Endothelial cell of umbilical vein (primary cell): ENCODE results near the gene LMTK3. TPM values are rescaled to one million over a fixed set of nuclear protein-coding genes. Genes with fewer than 3 reads are reported as not detected.

Experiments used
- BruUV-seq: library from RNA; stranded (reverse); fragments of 400-500 nt; replicated peaks from 2 replicates; lab custom pipeline; 2021; lab: Mats Ljungman, UMichigan
- CTCF ChIA-PET: fragments of 300-600, 350-600 bp; sonication (Branson Sonifier 250); formaldehyde crosslinking; loops from one replicate; lab custom pipeline; 2021; ENCODE audit warnings: antibody characterized with exemption, inconsistent platforms; lab: Charles Lee
- POLR2A ChIA-PET: fragments of 300-600, 350-600 bp; sonication (Branson Sonifier 250); formaldehyde crosslinking; loops from one replicate; lab custom pipeline; 2021; ENCODE audit warnings: antibody characterized with exemption, inconsistent platforms; lab: Charles Lee
- DNase-seq: peaks from one replicate; pipeline ENCODE4 v3.0.0-alpha.2; 2011; ENCODE audit warnings: low read depth, low spot score
- FAIRE-seq: peaks from 2 replicates; lab custom pipeline; 2011; peaks lifted over from hg19 to GRCh38; lab: Jason Lieb, UNC
- H2AFZ ChIP-seq: 2 replicates; pipeline ENCODE4 v1.6.0; 2012; ENCODE audit warnings: low read depth, low read length, control low read depth, inconsistent platforms
- H3K27ac ChIP-seq: 2 replicates; pipeline ENCODE4 v1.5.1; 2011; ENCODE audit warnings: low read depth, mild to moderate bottlenecking, control low read depth, low read length, moderate library complexity; ENCODE audit not compliant: insufficient read depth
- H3K27me3 ChIP-seq, 2 experiments: 2 replicates each; pipeline versions ENCODE4 v1.6.0 to v1.6.1; 2011; ENCODE audit warnings: low read length in 2 of 2, mixed read lengths in 1 of 2; ENCODE audit not compliant: control insufficient read depth in 2 of 2, insufficient read depth in 2 of 2
- H3K36me3 ChIP-seq, 2 experiments: 2 replicates in 1 of 2; 3 replicates in 1 of 2; pipeline ENCODE4 v1.5.1; 2011; ENCODE audit warnings: low read length in 2 of 2, mild to moderate bottlenecking in 1 of 2, moderate library complexity in 1 of 2; ENCODE audit not compliant: control insufficient read depth in 2 of 2, insufficient read depth in 2 of 2; ENCODE audit errors: extremely low read depth in 1 of 2
- H3K4me1 ChIP-seq: 3 replicates; pipeline ENCODE4 v1.5.1; 2011; ENCODE audit warnings: mild to moderate bottlenecking, low read length; ENCODE audit not compliant: control insufficient read depth, insufficient read depth; ENCODE audit errors: extremely low read depth
- H3K4me2 ChIP-seq: 2 replicates; pipeline ENCODE4 v1.6.1; 2011; ENCODE audit warnings: low read length, control low read depth, mixed read lengths; ENCODE audit not compliant: insufficient read depth
- H3K4me3 ChIP-seq, 3 experiments: fragments of 200-600 bp in 1 of 3; sonication (generic), shearing (Covaris generic) in 1 of 3; replicated peaks in 1 of 3; 2 replicates each; pipeline ENCODE4 v1.5.1; 2011 to 2016; ENCODE audit warnings: control low read depth in 3 of 3, low read length in 3 of 3, mild to moderate bottlenecking in 2 of 3, inconsistent platforms in 1 of 3, low read depth in 1 of 3, moderate library complexity in 1 of 3; ENCODE audit not compliant: insufficient read depth in 1 of 3
- H3K79me2 ChIP-seq: 2 replicates; pipeline ENCODE4 v1.6.0; 2012; ENCODE audit warnings: low read length, inconsistent platforms; ENCODE audit not compliant: control insufficient read depth, insufficient read depth
- H3K9ac ChIP-seq: replicated peaks from 2 replicates; pipeline ENCODE3; 2011; ENCODE audit warnings: low read length, control low read depth; ENCODE audit not compliant: insufficient read depth; ENCODE audit errors: extremely low read depth
- H3K9me1 ChIP-seq: replicated peaks from 3 replicates; pipeline ENCODE4 v1.6.0; 2011; ENCODE audit warnings: mild to moderate bottlenecking, low read length; ENCODE audit not compliant: control insufficient read depth, insufficient read depth; ENCODE audit errors: extremely low read depth
- H3K9me3 ChIP-seq: replicated peaks from 2 replicates; pipeline ENCODE4 v1.5.1; 2012; ENCODE audit warnings: low read length, inconsistent platforms; ENCODE audit not compliant: control insufficient read depth, insufficient read depth
- H4K20me1 ChIP-seq: replicated peaks from 2 replicates; pipeline ENCODE3; 2011; ENCODE audit warnings: mild to moderate bottlenecking, low read length; ENCODE audit not compliant: control insufficient read depth, insufficient read depth; ENCODE audit errors: extremely low read depth
- EZH2 ChIP-seq: IDR thresholded peaks from 2 replicates; pipeline ENCODE4 v1.6.1; 2012; ENCODE audit warnings: borderline replicate concordance, low read depth, mild to moderate bottlenecking, moderate library complexity, low read length, inconsistent platforms; ENCODE audit not compliant: severe bottlenecking
- GATA2 ChIP-seq: IDR thresholded peaks from 2 replicates; pipeline ENCODE4 v1.7.0; 2011; ENCODE audit warnings: low read depth, mild to moderate bottlenecking, moderate library complexity, mixed read lengths, low read length; ENCODE audit not compliant: insufficient read length, insufficient read depth
- MYC ChIP-seq: IDR thresholded peaks from one replicate; pipeline ENCODE4 v1.6.1; 2011; ENCODE audit warnings: mild to moderate bottlenecking, low read depth, low read length
- POLR2A ChIP-seq: IDR thresholded peaks from 2 replicates; pipeline ENCODE4 v1.6.1; 2012; ENCODE audit warnings: low read depth, mild to moderate bottlenecking, control low read depth, low read length
- POLR2AphosphoS5 ChIP-seq: IDR thresholded peaks from 2 replicates; pipeline ENCODE4 v1.6.1; 2012; ENCODE audit warnings: low read depth, mild to moderate bottlenecking, control low read depth, low read length, moderate library complexity; ENCODE audit not compliant: insufficient read depth
- dilution Hi-C: fragments of 300-500 bp; cut with MboI; formaldehyde crosslinking; loops from one replicate; pipeline ENCODE4 v1.15.0; 2019; ENCODE audit warnings: low sequenced_read_pairs; ENCODE audit not compliant: extremely low pct_ligation_motif_present
- intact Hi-C: fragments of 100-400 bp; cut with micrococcal nuclease; formaldehyde crosslinking; loops from one replicate; pipeline ENCODE4 v1.10.0; 2022
- polyA plus RNA-seq, 4 experiments: library from polyadenylated mRNA; depleted of rRNA in 3 of 4; stranded (reverse) in 3 of 4; unstranded in 1 of 4; fragments of >200 nt; gene quantifications; 2 replicates each; pipeline versions ENCODE4 v1.2.1 to v1.2.3, GENCODE V29; 2011 to 2012; ENCODE audit warnings: missing spikeins in 1 of 4
- total RNA-seq: library from RNA; stranded (reverse); gene quantifications from 2 replicates; pipeline ENCODE4 v1.2.3, GENCODE V29; 2021
- TF ChIP-seq, protein P1 (sequence below), 2 donors: IDR thresholded peaks; 1 replicate in 1 of 2; 2 replicates in 1 of 2; pipeline ENCODE4 v1.5.1; 2011; ENCODE audit warnings: low read length in 2 of 2, mild to moderate bottlenecking in 2 of 2, moderate library complexity in 2 of 2, control low read depth in 1 of 2, inconsistent platforms in 1 of 2, low read depth in 1 of 2; ENCODE audit not compliant: insufficient read depth in 1 of 2; ENCODE audit errors: extremely low read depth in 1 of 2
- TF ChIP-seq, protein P2 (sequence below): IDR thresholded peaks from 2 replicates; pipeline ENCODE4 v1.6.1; 2011; ENCODE audit not compliant: insufficient read depth, insufficient read length

The LMTK3 gene
- total and polyA plus RNA-seq, 2 donors (not counting 3 experiments of a cell fraction or from before 2014, with no cell fraction given), result 0.11 to 0.14 TPM

DNA sequence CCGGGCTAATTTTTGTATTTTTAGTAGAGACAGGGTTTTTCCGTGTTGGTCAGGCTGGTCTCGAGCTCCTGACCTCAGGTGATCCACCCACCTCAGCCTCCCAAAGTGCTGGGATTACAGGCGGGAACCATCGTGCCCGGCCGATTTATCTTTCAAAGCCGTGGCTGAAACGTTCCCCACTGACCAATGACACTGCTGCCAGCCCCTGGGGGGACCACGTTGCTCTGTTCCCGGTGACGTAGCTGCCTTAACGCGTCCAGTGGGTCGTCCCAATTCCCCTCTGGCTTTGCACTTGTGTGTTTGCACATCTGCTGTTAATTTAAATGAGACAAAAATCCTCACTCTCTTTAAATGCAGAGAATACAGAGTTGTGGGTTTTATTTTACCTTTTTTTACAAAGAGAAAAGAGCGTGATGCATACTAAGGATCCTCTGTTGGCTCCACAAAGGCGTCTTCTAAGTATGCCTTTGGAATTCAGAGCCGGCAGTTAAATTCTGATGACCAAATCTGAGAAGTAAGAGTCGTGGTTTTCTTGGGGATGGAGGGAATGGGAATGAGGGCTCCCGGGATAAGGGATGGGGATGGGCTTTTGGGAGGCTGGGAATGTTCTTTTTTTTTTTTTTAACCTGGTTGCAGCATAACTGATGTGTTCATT is 18.6 kb upstream of the LMTK3 start:
- H3K27ac ChIP-seq, result no peak overlapping the region
- no peaks in the 10 kb centered on the region for H4K20me1 ChIP-seq
- H3K36me3 ChIP-seq, result no peaks in the 10 kb centered on the region
- peaks cover 2 to 4% of the 10 kb centered on the region in 2 experiments for H3K27me3 ChIP-seq
- H3K79me2 ChIP-seq, result no peaks in the 10 kb centered on the region
- no peak overlapping the region for H3K9ac ChIP-seq
- CTCF ChIA-PET, result interaction anchor here (0.9 to 1.6 kb wide), 4 partner anchors 9 to 54 kb away, joined by 3 to 4 read pairs (median 3); no protein-coding TSS in a partner anchor
- no peak overlapping the region for H2AFZ ChIP-seq
- H3K4me2 ChIP-seq, result no peak overlapping the region
- no peaks in the 10 kb centered on the region for H3K9me1 ChIP-seq
- no peaks in the 10 kb centered on the region for H3K9me3 ChIP-seq
- BruUV-seq, result no TSS peak
- no peaks in the 10 kb centered on the region for H3K4me1 ChIP-seq
- no peak for FAIRE-seq
- POLR2A ChIA-PET, result interaction anchor here (0.7 kb wide), 1 partner anchor 54 kb away, joined by 5 read pairs; no protein-coding TSS in a partner anchor
- no peak for DNase-seq
- intact Hi-C loops (no loop called here), dilution Hi-C loops (no loop called here)
- TF ChIP-seq POLR2AphosphoS5 (no peak), EZH2 (no peak), POLR2A (no peak), MYC (no peak), GATA2 (no peak)
- TF ChIP-seq, protein P1, sequence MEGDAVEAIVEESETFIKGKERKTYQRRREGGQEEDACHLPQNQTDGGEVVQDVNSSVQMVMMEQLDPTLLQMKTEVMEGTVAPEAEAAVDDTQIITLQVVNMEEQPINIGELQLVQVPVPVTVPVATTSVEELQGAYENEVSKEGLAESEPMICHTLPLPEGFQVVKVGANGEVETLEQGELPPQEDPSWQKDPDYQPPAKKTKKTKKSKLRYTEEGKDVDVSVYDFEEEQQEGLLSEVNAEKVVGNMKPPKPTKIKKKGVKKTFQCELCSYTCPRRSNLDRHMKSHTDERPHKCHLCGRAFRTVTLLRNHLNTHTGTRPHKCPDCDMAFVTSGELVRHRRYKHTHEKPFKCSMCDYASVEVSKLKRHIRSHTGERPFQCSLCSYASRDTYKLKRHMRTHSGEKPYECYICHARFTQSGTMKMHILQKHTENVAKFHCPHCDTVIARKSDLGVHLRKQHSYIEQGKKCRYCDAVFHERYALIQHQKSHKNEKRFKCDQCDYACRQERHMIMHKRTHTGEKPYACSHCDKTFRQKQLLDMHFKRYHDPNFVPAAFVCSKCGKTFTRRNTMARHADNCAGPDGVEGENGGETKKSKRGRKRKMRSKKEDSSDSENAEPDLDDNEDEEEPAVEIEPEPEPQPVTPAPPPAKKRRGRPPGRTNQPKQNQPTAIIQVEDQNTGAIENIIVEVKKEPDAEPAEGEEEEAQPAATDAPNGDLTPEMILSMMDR (IDR thresholded peaks at IDR 0.05; ENCODE audit: extremely low read depth in 1 of 2, insufficient read depth in 1 of 2, low read depth in 1 of 2, low read length in 2 of 2), result no peak
- TF ChIP-seq, protein P2, sequence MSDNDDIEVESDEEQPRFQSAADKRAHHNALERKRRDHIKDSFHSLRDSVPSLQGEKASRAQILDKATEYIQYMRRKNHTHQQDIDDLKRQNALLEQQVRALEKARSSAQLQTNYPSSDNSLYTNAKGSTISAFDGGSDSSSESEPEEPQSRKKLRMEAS, result no peak
- H3K4me3 ChIP-seq, result no peak overlapping the region
